Stimulated activated CD4-positive, alpha-beta T cell treated with anti-CD3 and anti-CD28 coated beads, Interleukin-15, amount 100 ng/mL, for 48 hours (primary cell): ENCODE results near the gene SCAMP5.

ENCODE experiments used
- DNase-seq, 2 donors: peaks; one replicate each; pipeline ENCODE4 v3.0.0-alpha.2; 2020; ENCODE audit warnings: low read depth in 2 of 2

Gene SCAMP5

GRCh38 chr15:74995182-74995778 lies at the start of gene SCAMP5:
Gene SCAMP5, plus strand, starts transcription at chr15:74995563. Its CDS starts 16,277 bp downstream, at chr15:75011840.
- DNase-seq, result peak; percentile 90 to 93

- DNase-seq, result peak; percentile 48 to 67
Observed at GRCh38 chr15:74950078-74950908, 45.1 kb upstream of the SCAMP5 start.

- no peak for DNase-seq
Observed at GRCh38 chr15:74951006-74951405, 44.4 kb upstream of the SCAMP5 start.

- no peak for DNase-seq
Observed at GRCh38 chr15:74954515-74954914, 40.8 kb upstream of the SCAMP5 start.

- no peak for DNase-seq
Observed at GRCh38 chr15:74955017-74955416, 40.3 kb upstream of the SCAMP5 start.

GRCh38 chr15:74955796-74956647 lies 39.3 kb upstream of the SCAMP5 start:
- DNase-seq, result peak; percentile 59 to 64

GRCh38 chr15:74956648-74957475 lies 38.5 kb upstream of the SCAMP5 start, which contains the start of gene RPP25:
Gene RPP25, minus strand, starts transcription at chr15:74956772. Its CDS starts 189 bp downstream, at chr15:74956583.
- peak; percentile 55 to 76 for DNase-seq

GRCh38 chr15:74957476-74958035 lies 37.8 kb upstream of the SCAMP5 start:
- DNase-seq, result no peak

- DNase-seq, result no peak
Observed at GRCh38 chr15:74958320-74958907, 36.9 kb upstream of the SCAMP5 start.

GRCh38 chr15:74958908-74959585 lies 36.3 kb upstream of the SCAMP5 start:
- DNase-seq, result no peak

- no peak for DNase-seq
Observed at GRCh38 chr15:74959586-74959939, 35.8 kb upstream of the SCAMP5 start.

GRCh38 chr15:74960286-74960685 lies 35.1 kb upstream of the SCAMP5 start:
- no peak for DNase-seq

GRCh38 chr15:74960995-74961588 lies 34.3 kb upstream of the SCAMP5 start:
- DNase-seq, result no peak

- DNase-seq, result no peak
Observed at GRCh38 chr15:74961616-74962015, 33.7 kb upstream of the SCAMP5 start.

GRCh38 chr15:74962219-74962618 lies 33.1 kb upstream of the SCAMP5 start:
- DNase-seq, result no peak

GRCh38 chr15:74962671-74963070 lies 32.7 kb upstream of the SCAMP5 start:
- no peak for DNase-seq

GRCh38 chr15:74963213-74963612 lies 32.1 kb upstream of the SCAMP5 start:
- no peak for DNase-seq

GRCh38 chr15:74964794-74965193 lies 30.6 kb upstream of the SCAMP5 start:
- no peak for DNase-seq

- DNase-seq, result no peak
Observed at GRCh38 chr15:74967670-74968069, 27.7 kb upstream of the SCAMP5 start.

GRCh38 chr15:74976159-74976558 lies 19.2 kb upstream of the SCAMP5 start:
- no peak for DNase-seq
